PFSK-1 (cell line): Measurements from ENCODE around the gene MOSMO.

Experiments
- FOXP2 ChIP-seq: optimal IDR thresholded peaks from 2 replicates; pipeline ENCODE3; 2011; ENCODE audit warnings: borderline replicate concordance, control low read depth, inconsistent platforms; ENCODE audit not compliant: insufficient read depth; ENCODE audit errors: extremely low read length, extremely low read depth
- POLR2AphosphoS5 ChIP-seq: IDR thresholded peaks from 2 replicates; pipeline ENCODE4 v1.6.1; 2012; ENCODE audit warnings: low read depth, mild to moderate bottlenecking, control low read depth, low read length, moderate library complexity
- SIN3A ChIP-seq: IDR thresholded peaks from 2 replicates; pipeline ENCODE4 v1.6.1; 2012; ENCODE audit warnings: mild to moderate bottlenecking, low read length, moderate library complexity, borderline replicate concordance; ENCODE audit not compliant: insufficient read depth
- TAF1 ChIP-seq: IDR thresholded peaks from 2 replicates; pipeline ENCODE4 v1.6.1; 2012; ENCODE audit warnings: low read length, control low read depth, borderline replicate concordance; ENCODE audit not compliant: insufficient read depth
- TF ChIP-seq, protein P1 (sequence below), 2 experiments: IDR thresholded peaks; 2 replicates each; pipeline versions ENCODE4 v1.6.1 to v1.8.0; 2011 to 2012; ENCODE audit warnings: low read depth in 2 of 2, low read length in 2 of 2, control low read depth in 1 of 2, inconsistent platforms in 1 of 2, mild to moderate bottlenecking in 1 of 2, moderate library complexity in 1 of 2; ENCODE audit not compliant: insufficient read depth in 1 of 2

Gene MOSMO

GRCh38 chr16:22123759-22124490, 116.0 kb downstream of the MOSMO start:
- TF ChIP-seq, protein P1, sequence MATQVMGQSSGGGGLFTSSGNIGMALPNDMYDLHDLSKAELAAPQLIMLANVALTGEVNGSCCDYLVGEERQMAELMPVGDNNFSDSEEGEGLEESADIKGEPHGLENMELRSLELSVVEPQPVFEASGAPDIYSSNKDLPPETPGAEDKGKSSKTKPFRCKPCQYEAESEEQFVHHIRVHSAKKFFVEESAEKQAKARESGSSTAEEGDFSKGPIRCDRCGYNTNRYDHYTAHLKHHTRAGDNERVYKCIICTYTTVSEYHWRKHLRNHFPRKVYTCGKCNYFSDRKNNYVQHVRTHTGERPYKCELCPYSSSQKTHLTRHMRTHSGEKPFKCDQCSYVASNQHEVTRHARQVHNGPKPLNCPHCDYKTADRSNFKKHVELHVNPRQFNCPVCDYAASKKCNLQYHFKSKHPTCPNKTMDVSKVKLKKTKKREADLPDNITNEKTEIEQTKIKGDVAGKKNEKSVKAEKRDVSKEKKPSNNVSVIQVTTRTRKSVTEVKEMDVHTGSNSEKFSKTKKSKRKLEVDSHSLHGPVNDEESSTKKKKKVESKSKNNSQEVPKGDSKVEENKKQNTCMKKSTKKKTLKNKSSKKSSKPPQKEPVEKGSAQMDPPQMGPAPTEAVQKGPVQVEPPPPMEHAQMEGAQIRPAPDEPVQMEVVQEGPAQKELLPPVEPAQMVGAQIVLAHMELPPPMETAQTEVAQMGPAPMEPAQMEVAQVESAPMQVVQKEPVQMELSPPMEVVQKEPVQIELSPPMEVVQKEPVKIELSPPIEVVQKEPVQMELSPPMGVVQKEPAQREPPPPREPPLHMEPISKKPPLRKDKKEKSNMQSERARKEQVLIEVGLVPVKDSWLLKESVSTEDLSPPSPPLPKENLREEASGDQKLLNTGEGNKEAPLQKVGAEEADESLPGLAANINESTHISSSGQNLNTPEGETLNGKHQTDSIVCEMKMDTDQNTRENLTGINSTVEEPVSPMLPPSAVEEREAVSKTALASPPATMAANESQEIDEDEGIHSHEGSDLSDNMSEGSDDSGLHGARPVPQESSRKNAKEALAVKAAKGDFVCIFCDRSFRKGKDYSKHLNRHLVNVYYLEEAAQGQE (IDR thresholded peaks at IDR 0.05; ENCODE audit: insufficient read depth in 1 of 2, low read depth in 2 of 2, low read length in 2 of 2), result no peak

DNA sequence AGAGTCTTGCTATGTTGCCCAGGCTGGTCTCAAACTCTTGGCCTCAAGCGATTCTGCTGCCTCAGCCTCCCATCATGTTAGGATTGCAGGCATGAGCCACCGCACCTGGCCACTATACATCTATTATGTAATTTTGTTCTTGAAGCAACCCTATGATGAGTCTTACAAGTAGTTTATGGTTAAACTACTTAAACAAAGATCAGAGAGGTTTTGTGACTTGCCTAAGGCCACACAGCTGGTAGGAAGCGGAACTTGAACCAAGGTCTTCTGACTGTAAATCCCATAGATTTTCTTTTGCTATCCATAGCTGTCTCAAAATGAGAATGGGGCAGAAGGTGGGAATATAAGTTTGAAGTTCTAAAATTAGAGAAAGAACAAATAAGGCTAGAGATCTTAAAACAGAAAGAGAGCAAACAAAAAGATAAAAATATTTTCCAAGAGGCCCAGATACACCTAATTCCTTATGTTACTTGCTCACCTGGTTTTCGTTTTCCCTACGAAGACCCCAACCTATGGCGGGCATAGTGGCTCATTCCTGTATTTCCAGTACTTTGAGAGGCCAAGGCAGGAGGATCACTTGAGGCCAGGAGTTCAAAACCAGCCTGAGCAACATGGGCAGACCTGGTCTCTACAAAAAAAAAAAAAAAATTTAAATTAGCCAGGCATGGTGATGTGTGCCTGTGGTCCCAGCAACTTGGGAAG, 116.8 kb downstream of the MOSMO start:
- no peak for TF ChIP-seq FOXP2

DNA sequence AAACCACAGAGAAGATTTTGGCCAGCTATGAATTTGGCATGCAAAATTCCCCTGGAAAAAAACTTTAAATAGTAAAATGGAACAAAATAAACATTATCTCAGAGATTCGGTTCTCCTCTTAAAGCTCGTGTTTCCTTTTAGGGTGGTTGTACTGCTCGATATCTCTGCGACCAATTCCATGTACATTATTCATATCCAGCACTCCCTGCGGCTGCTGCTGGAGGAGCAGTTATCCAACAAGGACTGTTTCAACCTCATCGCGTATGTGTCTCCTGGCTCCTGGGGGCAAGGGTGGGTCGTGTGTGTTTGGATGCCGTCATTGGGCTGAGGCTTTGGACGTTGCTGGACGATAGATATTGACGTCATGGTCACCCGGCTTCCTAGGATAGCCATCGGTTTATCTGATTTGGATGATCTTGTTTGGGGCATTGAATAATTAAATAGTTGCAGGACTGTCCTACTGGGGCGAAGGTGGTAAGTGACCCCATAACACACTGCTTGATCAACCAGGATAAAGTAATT, 118.2 kb downstream of the MOSMO start:
- no peak for TF ChIP-seq SIN3A
- TF ChIP-seq TAF1, result no peak
- no peak for TF ChIP-seq POLR2AphosphoS5
- no peak for TF ChIP-seq FOXP2
- TF ChIP-seq, protein P1 (IDR thresholded peaks at IDR 0.05; ENCODE audit: insufficient read depth in 1 of 2, low read depth in 2 of 2, low read length in 2 of 2), result no peak

- TF ChIP-seq FOXP2 (no peak), TAF1 (no peak), SIN3A (no peak), POLR2AphosphoS5 (no peak)
- TF ChIP-seq, protein P1 (IDR thresholded peaks at IDR 0.05; ENCODE audit: insufficient read depth in 1 of 2, low read depth in 2 of 2, low read length in 2 of 2), result no peak
Measured at GRCh38 chr16:22130528-22130927, 122.6 kb downstream of the MOSMO start.

DNA sequence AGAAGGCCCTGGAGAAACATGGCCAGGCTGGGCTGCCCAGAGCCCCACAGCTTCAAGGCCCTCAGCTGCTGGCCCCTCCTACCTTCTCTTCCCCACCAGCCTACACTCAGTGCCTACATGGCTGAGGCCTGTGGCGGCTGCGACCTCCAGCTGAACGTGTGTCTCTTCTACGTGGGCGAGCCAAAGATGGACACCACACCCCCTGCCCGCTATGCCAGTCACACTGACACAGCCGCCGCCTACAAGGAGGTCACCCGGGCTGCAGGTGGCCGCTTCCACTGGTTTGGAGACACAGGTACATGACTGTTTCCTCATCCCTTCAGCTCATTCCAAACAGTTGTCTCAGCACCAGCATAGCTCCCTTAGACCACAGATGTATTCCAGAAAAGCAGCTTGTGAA, 124.9 kb downstream of the MOSMO start:
- TF ChIP-seq POLR2AphosphoS5 (no peak), FOXP2 (no peak), TAF1 (no peak), SIN3A (no peak)
- TF ChIP-seq, protein P1 (IDR thresholded peaks at IDR 0.05; ENCODE audit: insufficient read depth in 1 of 2, low read depth in 2 of 2, low read length in 2 of 2), result no peak
